Activated CD8-positive, alpha-beta T cell treated with anti-CD3 and anti-CD28 coated beads for 36 hours (primary cell): ENCODE data around the gene GAA. TPM values are rescaled to one million over a fixed set of nuclear protein-coding genes. Genes with fewer than 3 reads are reported as not detected.

ENCODE experiments used
- ATAC-seq: fragments of 200-7000 bp; cut with Tn5 transposase; one replicate; pipeline ENCODE4 v1.10.0; 2021; ENCODE audit warnings: mild to moderate bottlenecking, moderate library complexity
- CTCF ChIA-PET: fragments of 350-600 bp; sonication (Branson Sonifier 250); formaldehyde crosslinking; loops from one replicate; lab custom pipeline; 2021; ENCODE audit warnings: antibody characterized with exemption; lab: Charles Lee
- POLR2A ChIA-PET: fragments of 350-600 bp; sonication (Branson Sonifier 250); formaldehyde crosslinking; loops from one replicate; lab custom pipeline; 2021; ENCODE audit warnings: antibody characterized with exemption; lab: Charles Lee
- DNase-seq: peaks from one replicate; pipeline ENCODE4 v3.0.0-alpha.2; 2020
- H3K27ac Mint-ChIP-seq: one replicate; pipeline ENCODE4 v1.8.0; 2021; ENCODE audit warnings: mild to moderate bottlenecking, mixed read lengths
- H3K27me3 Mint-ChIP-seq: one replicate; pipeline ENCODE4 v1.8.0; 2021; ENCODE audit warnings: mixed read lengths
- H3K36me3 Mint-ChIP-seq: one replicate; pipeline ENCODE4 v1.8.0; 2021; ENCODE audit warnings: low read depth, mixed read lengths
- H3K4me1 Mint-ChIP-seq: one replicate; pipeline ENCODE4 v1.8.0; 2021; ENCODE audit warnings: low read depth, mixed read lengths
- H3K4me3 Mint-ChIP-seq: one replicate; pipeline ENCODE4 v1.8.0; 2021; ENCODE audit warnings: mild to moderate bottlenecking, moderate library complexity, mixed read lengths
- H3K9me3 Mint-ChIP-seq: one replicate; pipeline ENCODE4 v1.8.0; 2021; ENCODE audit warnings: mixed read lengths
- intact Hi-C: fragments of 100-400 bp; cut with micrococcal nuclease; formaldehyde crosslinking; loops from one replicate; pipeline ENCODE4 v1.10.0; 2022
- total RNA-seq, 2 experiments: library from RNA; stranded (reverse); gene quantifications; one replicate each; pipeline ENCODE4 v1.2.3, GENCODE V29; 2021
- TF ChIP-seq, protein P1 (sequence below): fragments of 200-600 bp; IDR thresholded peaks from one replicate; pipeline ENCODE4 v1.8.0; 2022; ENCODE audit warnings: antibody characterized with exemption, mild to moderate bottlenecking

GAA gene
- total RNA-seq, 2 experiments from 2014 or later: 42.6 to 46.2 TPM

DNA sequence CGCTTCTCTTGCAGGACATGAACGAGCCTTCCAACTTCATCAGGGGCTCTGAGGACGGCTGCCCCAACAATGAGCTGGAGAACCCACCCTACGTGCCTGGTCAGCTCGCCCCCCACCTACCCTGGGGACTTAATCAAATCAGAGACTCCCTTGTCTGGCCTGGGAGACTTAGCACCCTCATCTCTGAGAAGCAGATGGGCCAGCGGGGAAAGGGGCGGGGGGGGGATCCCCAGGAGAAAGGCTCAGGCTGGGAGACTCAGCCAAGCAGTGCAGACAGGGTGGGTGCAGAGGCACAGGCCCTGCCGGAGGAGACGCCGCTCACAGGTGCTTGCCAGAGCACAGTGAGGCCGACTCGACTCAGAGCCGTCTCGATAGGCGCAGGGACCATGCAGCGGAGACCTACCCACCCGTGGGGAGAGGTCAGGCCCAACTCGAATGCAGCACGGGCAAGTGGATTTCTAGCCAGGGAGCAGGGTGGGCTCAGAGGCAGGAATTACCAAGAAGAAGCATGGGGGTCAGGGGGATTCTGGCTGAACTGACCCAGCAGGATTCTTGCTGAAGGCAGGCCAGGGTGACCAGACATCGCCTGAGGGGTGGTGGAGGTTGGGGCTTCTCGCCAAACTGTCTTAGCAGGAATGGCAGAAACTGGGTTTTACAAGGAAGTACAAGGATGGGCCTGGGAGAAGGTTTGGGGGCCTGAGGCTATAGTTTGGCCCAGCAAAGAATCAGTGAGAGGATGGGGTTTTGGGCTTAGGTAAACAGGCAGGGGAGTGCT lies 9.7 kb downstream of the GAA start:
- intact Hi-C loops: no loop called here
- POLR2A ChIA-PET: interaction anchor here (1.4 to 1.6 kb wide), 2 partner anchors 9 to 34 kb away, joined by 5 to 7 read pairs; partner anchors contain the start of gene GAA
- TF ChIP-seq, protein P1, sequence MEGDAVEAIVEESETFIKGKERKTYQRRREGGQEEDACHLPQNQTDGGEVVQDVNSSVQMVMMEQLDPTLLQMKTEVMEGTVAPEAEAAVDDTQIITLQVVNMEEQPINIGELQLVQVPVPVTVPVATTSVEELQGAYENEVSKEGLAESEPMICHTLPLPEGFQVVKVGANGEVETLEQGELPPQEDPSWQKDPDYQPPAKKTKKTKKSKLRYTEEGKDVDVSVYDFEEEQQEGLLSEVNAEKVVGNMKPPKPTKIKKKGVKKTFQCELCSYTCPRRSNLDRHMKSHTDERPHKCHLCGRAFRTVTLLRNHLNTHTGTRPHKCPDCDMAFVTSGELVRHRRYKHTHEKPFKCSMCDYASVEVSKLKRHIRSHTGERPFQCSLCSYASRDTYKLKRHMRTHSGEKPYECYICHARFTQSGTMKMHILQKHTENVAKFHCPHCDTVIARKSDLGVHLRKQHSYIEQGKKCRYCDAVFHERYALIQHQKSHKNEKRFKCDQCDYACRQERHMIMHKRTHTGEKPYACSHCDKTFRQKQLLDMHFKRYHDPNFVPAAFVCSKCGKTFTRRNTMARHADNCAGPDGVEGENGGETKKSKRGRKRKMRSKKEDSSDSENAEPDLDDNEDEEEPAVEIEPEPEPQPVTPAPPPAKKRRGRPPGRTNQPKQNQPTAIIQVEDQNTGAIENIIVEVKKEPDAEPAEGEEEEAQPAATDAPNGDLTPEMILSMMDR: no peak
- CTCF ChIA-PET: interaction anchor here (2.0 kb wide), 1 partner anchor 10 kb away, joined by 8 read pairs; the partner anchor contains the start of gene GAA
- H3K27me3 Mint-ChIP-seq: no peaks in the 10 kb centered on the region
- H3K27ac Mint-ChIP-seq: no peak overlapping the region
- H3K4me3 Mint-ChIP-seq: no peak overlapping the region
- DNase-seq (no peak), ATAC-seq (no peak)
- H3K4me1 Mint-ChIP-seq: no peaks in the 10 kb centered on the region
- peaks cover 2% of the 10 kb centered on the region for H3K9me3 Mint-ChIP-seq
- H3K36me3 Mint-ChIP-seq: peaks cover 6% of the 10 kb centered on the region

DNA sequence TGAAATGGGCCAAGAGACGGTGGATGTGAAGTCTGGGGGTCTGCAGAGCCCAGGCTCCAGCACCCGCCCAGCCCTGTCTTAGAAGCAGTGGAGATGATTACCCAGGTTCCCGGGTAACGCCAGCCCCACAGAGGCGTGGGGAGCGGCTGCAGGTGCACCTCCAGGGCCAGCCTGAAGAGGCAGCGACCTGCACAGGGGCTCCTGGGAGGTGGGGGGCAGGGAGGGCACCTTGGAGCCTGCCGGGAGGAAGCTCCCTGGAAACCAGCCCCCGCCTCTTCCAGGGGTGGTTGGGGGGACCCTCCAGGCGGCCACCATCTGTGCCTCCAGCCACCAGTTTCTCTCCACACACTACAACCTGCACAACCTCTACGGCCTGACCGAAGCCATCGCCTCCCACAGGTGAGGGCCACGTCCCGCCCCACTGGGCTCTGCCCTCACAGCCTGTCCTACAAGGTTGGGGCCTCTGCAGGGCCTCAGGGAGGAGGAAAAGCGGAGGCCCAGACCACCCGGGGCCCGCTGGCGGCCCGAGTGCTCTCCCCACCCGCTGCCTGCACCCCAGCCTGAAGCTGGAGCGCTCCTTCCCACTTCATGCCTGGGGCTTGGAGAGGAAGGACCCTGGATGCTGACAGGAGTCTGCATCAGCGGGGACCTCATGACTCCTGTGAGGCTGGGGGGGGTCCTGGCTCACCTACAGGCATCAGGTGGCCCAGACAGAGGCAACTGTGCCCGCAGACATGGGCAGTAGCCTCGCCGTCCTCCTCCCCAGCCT lies 10.5 kb downstream of the GAA start:
- Mint-ChIP-seq H3K9me3 (peaks cover 2% of the 10 kb centered on the region), H3K27ac (no peak overlapping the region), H3K36me3 (peaks cover 6% of the 10 kb centered on the region), H3K4me3 (no peak overlapping the region), H3K4me1 (no peaks in the 10 kb centered on the region), H3K27me3 (no peaks in the 10 kb centered on the region)
- CTCF ChIA-PET: interaction anchor here (1.0 to 2.6 kb wide), 3 partner anchors 8 to 11 kb away, joined by 3 to 11 read pairs (median 8); partner anchors contain the start of gene GAA
- DNase-seq (no peak), ATAC-seq (no peak)
- intact Hi-C loops: no loop called here
- TF ChIP-seq, protein P1: no peak
- POLR2A ChIA-PET: interaction anchor here (1.4 kb wide), 1 partner anchor 10 kb away, joined by 5 read pairs; the partner anchor contains the start of gene GAA

DNA sequence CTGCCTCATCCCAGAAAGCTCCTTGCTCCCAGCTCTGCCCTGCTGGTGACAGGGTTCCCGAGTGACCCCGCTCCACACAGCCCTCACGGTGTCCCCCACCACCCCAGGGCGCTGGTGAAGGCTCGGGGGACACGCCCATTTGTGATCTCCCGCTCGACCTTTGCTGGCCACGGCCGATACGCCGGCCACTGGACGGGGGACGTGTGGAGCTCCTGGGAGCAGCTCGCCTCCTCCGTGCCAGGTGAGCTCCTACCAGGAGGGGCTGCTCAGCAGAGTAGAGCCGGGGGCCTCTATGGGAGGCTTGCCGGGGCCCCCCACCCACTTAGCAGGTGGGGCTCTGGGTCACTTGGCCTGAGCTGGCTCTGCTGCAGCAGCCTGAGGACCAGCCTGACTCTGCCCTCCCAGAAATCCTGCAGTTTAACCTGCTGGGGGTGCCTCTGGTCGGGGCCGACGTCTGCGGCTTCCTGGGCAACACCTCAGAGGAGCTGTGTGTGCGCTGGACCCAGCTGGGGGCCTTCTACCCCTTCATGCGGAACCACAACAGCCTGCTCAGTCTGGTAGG lies 11.2 kb downstream of the GAA start:
- Mint-ChIP-seq H3K4me1 (no peaks in the 10 kb centered on the region), H3K36me3 (peaks cover 6% of the 10 kb centered on the region), H3K27me3 (no peaks in the 10 kb centered on the region), H3K9me3 (peaks cover 2% of the 10 kb centered on the region), H3K4me3 (no peak overlapping the region), H3K27ac (no peak overlapping the region)
- DNase-seq (no peak), ATAC-seq (no peak)
- CTCF ChIA-PET: interaction anchor here (1.0 to 2.6 kb wide), 2 partner anchors 8 to 11 kb away, joined by 3 to 11 read pairs; partner anchors contain the start of gene GAA
- intact Hi-C loops: no loop called here
- TF ChIP-seq, protein P1: no peak
- POLR2A ChIA-PET: interaction anchor here (1.1 to 1.4 kb wide), 2 partner anchors 11 to 62 kb away, joined by 3 to 5 read pairs; partner anchors contain the start of gene GAA

DNA sequence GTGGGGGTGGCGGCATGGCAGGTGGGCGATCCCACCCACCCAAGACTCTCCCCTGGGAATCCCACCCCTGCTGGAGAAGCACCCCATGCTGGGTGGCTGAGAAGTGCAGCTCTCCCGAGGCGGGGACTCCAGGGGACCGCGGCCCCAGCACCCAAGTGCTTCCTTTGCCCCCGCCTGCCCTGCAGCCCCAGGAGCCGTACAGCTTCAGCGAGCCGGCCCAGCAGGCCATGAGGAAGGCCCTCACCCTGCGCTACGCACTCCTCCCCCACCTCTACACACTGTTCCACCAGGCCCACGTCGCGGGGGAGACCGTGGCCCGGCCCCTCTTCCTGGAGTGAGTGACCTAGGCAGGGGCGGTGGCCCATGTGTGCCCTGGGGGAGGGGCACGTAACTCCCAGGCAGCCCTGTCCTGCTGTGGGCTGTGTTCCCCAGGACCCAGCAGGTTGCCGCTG lies 11.7 kb downstream of the GAA start:
- Mint-ChIP-seq H3K27ac (no peak overlapping the region), H3K4me1 (no peaks in the 10 kb centered on the region), H3K36me3 (peaks cover 6% of the 10 kb centered on the region), H3K4me3 (no peak overlapping the region), H3K9me3 (peaks cover 2% of the 10 kb centered on the region), H3K27me3 (no peaks in the 10 kb centered on the region)
- DNase-seq (no peak), ATAC-seq (no peak)
- intact Hi-C loops: no loop called here
- POLR2A ChIA-PET: interaction anchor here (1.1 kb wide), 1 partner anchor 62 kb away, joined by 3 read pairs; no protein-coding TSS in a partner anchor
- TF ChIP-seq, protein P1: no peak
- CTCF ChIA-PET: interaction anchor here (1.0 to 2.6 kb wide), 2 partner anchors 9 to 12 kb away, joined by 3 to 11 read pairs; partner anchors contain the start of gene GAA
